Measurements from ENCODE around the gene NELL1. TPM values are rescaled to one million over a fixed set of nuclear protein-coding genes. Genes with fewer than 3 reads are reported as not detected.

Gene NELL1
- total and polyA plus RNA-seq, 7 experiments from 2014 or later = not detected

DNA sequence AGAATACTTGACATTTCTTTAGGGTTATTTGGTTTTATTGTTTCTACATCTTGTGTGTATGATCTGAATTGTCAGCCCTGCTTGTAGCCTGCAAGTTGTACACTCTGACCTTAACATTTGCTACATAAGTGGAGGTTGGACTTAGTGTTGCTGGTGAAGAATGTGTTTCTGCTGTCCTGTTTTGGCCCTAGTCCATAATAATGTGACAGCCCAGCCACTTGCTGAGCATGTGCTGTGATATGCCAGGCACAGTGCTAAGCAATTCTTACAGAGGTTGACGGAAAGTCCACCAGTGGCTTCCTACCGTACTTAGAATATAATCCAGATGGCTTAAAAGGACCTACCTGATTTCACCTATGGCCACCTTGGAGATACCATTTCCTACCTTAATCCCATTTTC, 526.6 kb downstream of the NELL1 start:
- Mint-ChIP-seq H3K36me3 (no peaks in the 10 kb centered on the region), H3K9me3 (peaks cover 0 to 16% (median 8%) of the 10 kb centered on the region in 11 donors), H3K27ac (no peak overlapping the region), H3K4me3 (no peak overlapping the region), H3K27me3 (no peaks in the 10 kb centered on the region), H3K4me1 (no peaks in the 10 kb centered on the region)
- H3K27me3 ChIP-seq (ENCODE audit: control insufficient read depth in 2 of 2, insufficient read depth in 2 of 2, low read length in 2 of 2) = no peaks in the 10 kb centered on the region
- no peak overlapping the region for H3K27ac ChIP-seq (ENCODE audit: low read depth, low read length)
- DNase-seq (no peak), ATAC-seq (no peak)
- CTCF ChIA-PET = no interaction called here
- no peaks in the 10 kb centered on the region for H3K36me3 ChIP-seq (ENCODE audit: control insufficient read depth in 2 of 3, insufficient read depth in 3 of 3, low read length in 3 of 3)
- H3K9me3 ChIP-seq (ENCODE audit: control insufficient read depth in 2 of 3, low read length in 3 of 3) = no peaks in the 10 kb centered on the region
- no peaks in the 10 kb centered on the region for H3K4me1 ChIP-seq (ENCODE audit: control insufficient read depth in 2 of 2, insufficient read depth in 2 of 2, low read length in 2 of 2)
- H3K4me3 ChIP-seq (ENCODE audit: low read length) = no peak overlapping the region
- POLR2A ChIA-PET = no interaction called here
- intact Hi-C loops (cut with micrococcal nuclease) = no loop called here

- DNase-seq (no peak), ATAC-seq (no peak)
- CTCF ChIA-PET = no interaction called here
- no peaks in the 10 kb centered on the region for H3K4me1 ChIP-seq (ENCODE audit: control insufficient read depth in 2 of 2, insufficient read depth in 2 of 2, low read length in 2 of 2)
- POLR2A ChIA-PET = no interaction called here
- Mint-ChIP-seq H3K36me3 (no peaks in the 10 kb centered on the region), H3K27me3 (no peaks in the 10 kb centered on the region), H3K27ac (no peak overlapping the region), H3K4me1 (no peaks in the 10 kb centered on the region), H3K9me3 (peaks cover 0 to 34% (median 15%) of the 10 kb centered on the region in 11 donors), H3K4me3 (no peak overlapping the region)
- no peak overlapping the region for H3K27ac ChIP-seq (ENCODE audit: low read depth, low read length)
- H3K27me3 ChIP-seq (ENCODE audit: control insufficient read depth in 2 of 2, insufficient read depth in 2 of 2, low read length in 2 of 2) = no peaks in the 10 kb centered on the region
- intact Hi-C loops (cut with micrococcal nuclease) = no loop called here
- H3K36me3 ChIP-seq (ENCODE audit: control insufficient read depth in 2 of 3, insufficient read depth in 3 of 3, low read length in 3 of 3) = no peaks in the 10 kb centered on the region
- H3K9me3 ChIP-seq (ENCODE audit: control insufficient read depth in 2 of 3, low read length in 3 of 3) = no peaks in the 10 kb centered on the region
- no peak overlapping the region for H3K4me3 ChIP-seq (ENCODE audit: low read length)
Observed at GRCh38 chr11:21198498-21198897, 529.1 kb downstream of the NELL1 start.

DNA sequence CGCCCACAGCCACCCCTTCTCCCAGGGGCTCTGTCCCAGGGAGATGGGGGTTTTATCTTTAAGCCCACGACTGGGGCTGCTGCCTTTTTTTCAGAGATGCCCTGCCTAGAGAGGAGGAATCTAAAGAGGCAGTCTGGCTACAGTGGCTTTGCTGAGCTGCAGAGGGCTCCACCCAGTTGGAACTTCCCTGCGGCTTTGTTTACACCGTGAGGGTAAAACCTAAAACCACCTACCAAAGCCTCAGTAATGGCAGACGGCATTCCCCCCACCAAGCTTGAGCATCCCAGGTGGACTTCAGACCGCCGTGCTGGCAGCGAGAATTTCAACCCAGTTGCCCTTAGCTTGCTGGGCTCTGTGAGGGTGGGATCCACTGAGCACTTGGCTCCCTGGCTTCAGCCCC, 535.8 kb downstream of the NELL1 start:
- H3K27me3 ChIP-seq (ENCODE audit: control insufficient read depth in 2 of 2, insufficient read depth in 2 of 2, low read length in 2 of 2) = no peaks in the 10 kb centered on the region
- no peak overlapping the region for H3K4me3 ChIP-seq (ENCODE audit: low read length)
- POLR2A ChIA-PET = no interaction called here
- no peaks in the 10 kb centered on the region for H3K4me1 ChIP-seq (ENCODE audit: control insufficient read depth in 2 of 2, insufficient read depth in 2 of 2, low read length in 2 of 2)
- Mint-ChIP-seq H3K4me1 (no peaks in the 10 kb centered on the region), H3K27ac (no peak overlapping the region), H3K36me3 (no peaks in the 10 kb centered on the region), H3K27me3 (no peaks in the 10 kb centered on the region), H3K9me3 (peaks cover 2 to 31% (median 13%) of the 10 kb centered on the region in 11 donors), H3K4me3 (no peak overlapping the region)
- intact Hi-C loops (cut with micrococcal nuclease) = no loop called here
- no peak overlapping the region for H3K27ac ChIP-seq (ENCODE audit: low read depth, low read length)
- DNase-seq = no peak
- H3K36me3 ChIP-seq (ENCODE audit: control insufficient read depth in 2 of 3, insufficient read depth in 3 of 3, low read length in 3 of 3) = no peaks in the 10 kb centered on the region
- CTCF ChIA-PET = no interaction called here
- peaks cover 0 to 4% (median 0%) of the 10 kb centered on the region in 3 experiments for H3K9me3 ChIP-seq (ENCODE audit: control insufficient read depth in 2 of 3, low read length in 3 of 3)
- ATAC-seq = no peak

GRCh38 chr11:21225860-21226259, 556.5 kb downstream of the NELL1 start:
- H3K27ac ChIP-seq (ENCODE audit: low read depth, low read length) = no peak overlapping the region
- intact Hi-C loops (cut with micrococcal nuclease) = no loop called here
- Mint-ChIP-seq H3K27ac (no peak overlapping the region), H3K27me3 (peaks cover 0 to 8% (median 0%) of the 10 kb centered on the region in 5 donors), H3K9me3 (peaks cover 5 to 31% (median 13%) of the 10 kb centered on the region in 11 donors), H3K4me3 (no peak overlapping the region), H3K4me1 (no peaks in the 10 kb centered on the region), H3K36me3 (no peaks in the 10 kb centered on the region)
- ATAC-seq (no peak), DNase-seq (no peak)
- no peaks in the 10 kb centered on the region for H3K27me3 ChIP-seq (ENCODE audit: control insufficient read depth in 2 of 2, insufficient read depth in 2 of 2, low read length in 2 of 2)
- H3K4me3 ChIP-seq (ENCODE audit: low read length) = no peak overlapping the region
- POLR2A ChIA-PET = no interaction called here
- H3K36me3 ChIP-seq (ENCODE audit: control insufficient read depth in 2 of 3, insufficient read depth in 3 of 3, low read length in 3 of 3) = no peaks in the 10 kb centered on the region
- no peaks in the 10 kb centered on the region for H3K9me3 ChIP-seq (ENCODE audit: control insufficient read depth in 2 of 3, low read length in 3 of 3)
- no peaks in the 10 kb centered on the region for H3K4me1 ChIP-seq (ENCODE audit: control insufficient read depth in 2 of 2, insufficient read depth in 2 of 2, low read length in 2 of 2)
- CTCF ChIA-PET = no interaction called here

- ATAC-seq (no peak), DNase-seq (no peak)
- Histone ChIP-seq H3K4me1 (ENCODE audit: control insufficient read depth in 2 of 2, insufficient read depth in 2 of 2, low read length in 2 of 2) (no peaks in the 10 kb centered on the region), H3K27ac (ENCODE audit: low read depth, low read length) (no peak overlapping the region), H3K27me3 (ENCODE audit: control insufficient read depth in 2 of 2, insufficient read depth in 2 of 2, low read length in 2 of 2) (no peaks in the 10 kb centered on the region), H3K9me3 (ENCODE audit: control insufficient read depth in 2 of 3, low read length in 3 of 3) (no peaks in the 10 kb centered on the region), H3K4me3 (ENCODE audit: low read length) (no peak overlapping the region), H3K36me3 (ENCODE audit: control insufficient read depth in 2 of 3, insufficient read depth in 3 of 3, low read length in 3 of 3) (no peaks in the 10 kb centered on the region)
- POLR2A ChIA-PET = no interaction called here
- Mint-ChIP-seq H3K36me3 (no peaks in the 10 kb centered on the region), H3K27ac (no peak overlapping the region), H3K4me1 (peaks cover 0 to 2% (median 0%) of the 10 kb centered on the region in 7 donors), H3K4me3 (no peak overlapping the region), H3K27me3 (peaks cover 0 to 8% (median 0%) of the 10 kb centered on the region in 5 donors), H3K9me3 (peaks cover 0 to 15% (median 5%) of the 10 kb centered on the region in 11 donors)
- CTCF ChIA-PET = no interaction called here
- intact Hi-C loops (cut with micrococcal nuclease) = no loop called here
Observed at GRCh38 chr11:21229224-21229623, 559.8 kb downstream of the NELL1 start.

DNA sequence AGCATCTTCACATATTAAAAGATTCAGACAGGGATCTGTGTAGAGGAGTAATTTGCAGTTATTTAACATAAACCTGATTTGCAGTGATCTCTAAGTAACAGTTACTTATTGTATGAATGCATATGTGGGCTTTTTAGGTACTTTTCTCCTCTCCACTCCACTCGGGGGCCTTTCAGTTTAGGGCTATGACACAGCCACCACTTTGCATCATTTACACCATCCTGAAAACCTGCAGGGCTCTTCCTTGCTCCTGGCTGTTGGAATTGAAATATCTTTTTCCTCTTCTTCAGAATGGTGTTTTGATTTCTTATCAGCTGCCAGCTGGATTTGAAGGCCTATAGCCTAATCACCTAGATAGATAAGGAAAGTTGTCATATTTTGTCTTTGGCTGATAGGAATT, 580.8 kb downstream of the NELL1 start:
- intact Hi-C loops (cut with micrococcal nuclease) = no loop called here
- ChIA-PET POLR2A (no interaction called here), CTCF (no interaction called here)
- no peak overlapping the region for H3K4me3 Mint-ChIP-seq
- H3K9me3 ChIP-seq (ENCODE audit: control insufficient read depth in 2 of 3, low read length in 3 of 3) = no peaks in the 10 kb centered on the region
- no peaks in the 10 kb centered on the region for H3K27me3 ChIP-seq (ENCODE audit: control insufficient read depth in 2 of 2, insufficient read depth in 2 of 2, low read length in 2 of 2)
- H3K36me3 ChIP-seq (ENCODE audit: control insufficient read depth in 2 of 3, insufficient read depth in 3 of 3, low read length in 3 of 3) = no peaks in the 10 kb centered on the region
- ATAC-seq = no peak
- no peaks in the 10 kb centered on the region for H3K27me3 Mint-ChIP-seq
- H3K4me1 ChIP-seq (ENCODE audit: control insufficient read depth in 2 of 2, insufficient read depth in 2 of 2, low read length in 2 of 2) = no peaks in the 10 kb centered on the region
- H3K27ac ChIP-seq (ENCODE audit: low read depth, low read length) = no peak overlapping the region
- peaks cover 0 to 20% (median 5%) of the 10 kb centered on the region in 11 donors for H3K9me3 Mint-ChIP-seq
- H3K4me3 ChIP-seq (ENCODE audit: low read length) = no peak overlapping the region
- no peak overlapping the region for H3K27ac Mint-ChIP-seq
- H3K36me3 Mint-ChIP-seq = no peaks in the 10 kb centered on the region
- DNase-seq = no peak
- H3K4me1 Mint-ChIP-seq = no peaks in the 10 kb centered on the region

DNA sequence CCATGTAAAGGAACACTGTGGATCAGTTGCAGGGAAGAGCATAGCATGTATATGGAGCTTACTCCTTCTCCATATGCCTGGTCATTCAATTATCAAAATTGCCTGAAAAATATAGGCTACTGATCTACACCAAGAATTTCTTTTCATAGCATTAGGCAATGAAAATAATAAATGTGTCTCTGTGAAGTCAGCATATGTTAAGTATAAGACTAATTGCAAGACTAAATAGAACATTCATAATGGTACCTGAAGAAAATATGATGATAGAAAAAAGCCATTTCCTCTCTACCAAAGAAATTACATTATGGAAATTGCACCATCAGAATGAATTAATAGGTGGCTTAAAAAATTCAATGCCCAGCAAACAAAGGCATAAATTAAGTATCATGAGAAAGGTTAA, 584.7 kb downstream of the NELL1 start:
- Mint-ChIP-seq H3K9me3 (peaks cover 0 to 28% (median 5%) of the 10 kb centered on the region in 11 donors), H3K4me1 (no peaks in the 10 kb centered on the region), H3K27me3 (no peaks in the 10 kb centered on the region), H3K27ac (no peak overlapping the region), H3K36me3 (no peaks in the 10 kb centered on the region), H3K4me3 (no peak overlapping the region)
- no peak overlapping the region for H3K27ac ChIP-seq (ENCODE audit: low read depth, low read length)
- CTCF ChIA-PET = no interaction called here
- intact Hi-C loops (cut with micrococcal nuclease) = no loop called here
- H3K36me3 ChIP-seq (ENCODE audit: control insufficient read depth in 2 of 3, insufficient read depth in 3 of 3, low read length in 3 of 3) = no peaks in the 10 kb centered on the region
- ATAC-seq = no peak
- POLR2A ChIA-PET = no interaction called here
- no peak for DNase-seq
- H3K4me3 ChIP-seq (ENCODE audit: low read length) = no peak overlapping the region
- no peaks in the 10 kb centered on the region for H3K9me3 ChIP-seq (ENCODE audit: control insufficient read depth in 2 of 3, low read length in 3 of 3)
- no peaks in the 10 kb centered on the region for H3K4me1 ChIP-seq (ENCODE audit: control insufficient read depth in 2 of 2, insufficient read depth in 2 of 2, low read length in 2 of 2)
- H3K27me3 ChIP-seq (ENCODE audit: control insufficient read depth in 2 of 2, insufficient read depth in 2 of 2, low read length in 2 of 2) = no peaks in the 10 kb centered on the region

Data from naive thymus-derived CD4-positive, alpha-beta T cell (primary cell).